Esophagus muscularis mucosa (tissue), 4 donors: ENCODE results near the gene FCHO1.

Experiments
- CTCF ChIP-seq, 3 experiments: fragments of 200-600 bp in 2 of 3; fragments of 450-650 bp in 1 of 3; sonication (generic) in 2 of 3; IDR thresholded peaks; one replicate each; pipeline ENCODE4 v1.5.1; 2017 to 2019; ENCODE audit warnings: antibody characterized with exemption in 3 of 3, mild to moderate bottlenecking in 2 of 3, moderate library complexity in 1 of 3
- EP300 ChIP-seq: sonication (generic); formaldehyde crosslinking; IDR thresholded peaks from one replicate; pipeline ENCODE4 v1.6.1; 2017; ENCODE audit warnings: antibody characterized with exemption
- POLR2A ChIP-seq: fragments of 450-650 bp; IDR thresholded peaks from one replicate; pipeline ENCODE4 v1.6.1; 2017; ENCODE audit warnings: antibody characterized with exemption, moderate library complexity, mild to moderate bottlenecking, low read depth
- POLR2AphosphoS5 ChIP-seq, 2 donors: sonication (generic); formaldehyde crosslinking; IDR thresholded peaks; one replicate each; pipeline ENCODE4 v1.6.1; 2017; ENCODE audit warnings: antibody characterized with exemption in 2 of 2

- TF ChIP-seq CTCF (IDR thresholded peaks at IDR 0.05) (no peak), POLR2AphosphoS5 (IDR thresholded peaks at IDR 0.05) (no peak), POLR2A (no peak), EP300 (no peak)
Observed at GRCh38 chr19:17797424-17798201, 46.3 kb downstream of the FCHO1 start.
